ENCODE results near the gene KCNAB1.
"Not testable (repeated sequence)": the region's sequence is repeated elsewhere in the genome, so short reads cannot be mapped to it uniquely, and the experiment has no call there.

Gene KCNAB1

GRCh38 chr3:156126467-156126866 is 6.1 kb downstream of the KCNAB1 start:
- TF ChIP-seq CTCF (IDR thresholded peaks at IDR 0.05; ENCODE audit: low read length, missing control alignments), result no peak
- no peak overlapping the region for H3K4me3 ChIP-seq (replicated peaks; ENCODE audit: low read depth, low read length)
- no peak for DNase-seq (ENCODE audit: low read depth)

- TF ChIP-seq CTCF (IDR thresholded peaks at IDR 0.05; ENCODE audit: low read length, missing control alignments), result no peak
- DNase-seq (ENCODE audit: low read depth), result no peak
- no peak overlapping the region for H3K4me3 ChIP-seq (replicated peaks; ENCODE audit: low read depth, low read length)
Measured at GRCh38 chr3:156131241-156131640, 10.9 kb downstream of the KCNAB1 start.

- no peak overlapping the region for H3K4me3 ChIP-seq (replicated peaks; ENCODE audit: low read depth, low read length)
- no peak for DNase-seq (ENCODE audit: low read depth)
- TF ChIP-seq CTCF (IDR thresholded peaks at IDR 0.05; ENCODE audit: low read length, missing control alignments), result no peak
Measured at GRCh38 chr3:156131799-156132198, 11.4 kb downstream of the KCNAB1 start.

GRCh38 chr3:156132313-156132712 is 11.9 kb downstream of the KCNAB1 start:
- DNase-seq (ENCODE audit: low read depth), result no peak
- H3K4me3 ChIP-seq (replicated peaks; ENCODE audit: low read depth, low read length), result no peak overlapping the region
- no peak for TF ChIP-seq CTCF (IDR thresholded peaks at IDR 0.05; ENCODE audit: low read length, missing control alignments)

- no peak overlapping the region for H3K4me3 ChIP-seq (replicated peaks; ENCODE audit: low read depth, low read length)
- DNase-seq (ENCODE audit: low read depth), result no peak
- TF ChIP-seq CTCF (IDR thresholded peaks at IDR 0.05; ENCODE audit: low read length, missing control alignments), result no peak
Measured at GRCh38 chr3:156133076-156133475, 12.7 kb downstream of the KCNAB1 start.

- DNase-seq (ENCODE audit: low read depth), result peak; percentile 7
- TF ChIP-seq CTCF (IDR thresholded peaks at IDR 0.05; ENCODE audit: low read length, missing control alignments), result peak; percentile 22
Measured at GRCh38 chr3:156135921-156136638, 15.7 kb downstream of the KCNAB1 start.

GRCh38 chr3:156137397-156137796 is 17.0 kb downstream of the KCNAB1 start:
- H3K4me3 ChIP-seq (replicated peaks; ENCODE audit: low read depth, low read length); DNase-seq (ENCODE audit: low read depth): not testable (repeated sequence)

More at GRCh38 chr3:156135921-156136638, 15.7 kb downstream of the KCNAB1 start:
- H3K4me3 ChIP-seq (replicated peaks; ENCODE audit: low read depth, low read length), result no peak overlapping the region
